ENCODE measurements around the gene COX6A1. TPM values are rescaled to one million over a fixed set of nuclear protein-coding genes. Genes with fewer than 3 reads are reported as not detected.
A peak's percentile ranks its signal among the peaks of the same experiment; 100 is the strongest.

COX6A1 gene
- total and polyA plus RNA-seq, 2 of the 13 experiments (the other 11 are each of a cell fraction or from before 2014, with no cell fraction given): 542 to 673 TPM

DNA sequence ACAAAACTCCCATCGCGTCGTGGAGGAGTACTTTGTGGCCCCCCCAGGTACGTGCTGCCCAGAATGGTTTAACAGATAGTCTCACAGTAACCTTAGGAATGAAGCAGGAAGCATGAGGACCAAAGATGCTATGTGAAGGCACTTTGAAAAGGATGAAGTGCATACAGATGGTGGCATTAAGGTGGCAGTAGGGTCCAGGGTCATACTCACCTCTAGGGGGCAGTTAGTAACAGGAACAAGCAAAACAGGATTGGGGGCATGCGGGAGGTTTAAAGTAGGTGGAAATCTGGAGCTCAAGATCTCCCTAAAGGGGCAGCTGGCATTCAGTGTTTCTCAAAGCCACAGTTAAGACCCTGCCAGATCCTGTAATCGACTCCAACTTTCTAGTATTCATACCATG lies 19.2 kb downstream of the COX6A1 start (continued):
- TF ChIP-seq, protein P1, sequence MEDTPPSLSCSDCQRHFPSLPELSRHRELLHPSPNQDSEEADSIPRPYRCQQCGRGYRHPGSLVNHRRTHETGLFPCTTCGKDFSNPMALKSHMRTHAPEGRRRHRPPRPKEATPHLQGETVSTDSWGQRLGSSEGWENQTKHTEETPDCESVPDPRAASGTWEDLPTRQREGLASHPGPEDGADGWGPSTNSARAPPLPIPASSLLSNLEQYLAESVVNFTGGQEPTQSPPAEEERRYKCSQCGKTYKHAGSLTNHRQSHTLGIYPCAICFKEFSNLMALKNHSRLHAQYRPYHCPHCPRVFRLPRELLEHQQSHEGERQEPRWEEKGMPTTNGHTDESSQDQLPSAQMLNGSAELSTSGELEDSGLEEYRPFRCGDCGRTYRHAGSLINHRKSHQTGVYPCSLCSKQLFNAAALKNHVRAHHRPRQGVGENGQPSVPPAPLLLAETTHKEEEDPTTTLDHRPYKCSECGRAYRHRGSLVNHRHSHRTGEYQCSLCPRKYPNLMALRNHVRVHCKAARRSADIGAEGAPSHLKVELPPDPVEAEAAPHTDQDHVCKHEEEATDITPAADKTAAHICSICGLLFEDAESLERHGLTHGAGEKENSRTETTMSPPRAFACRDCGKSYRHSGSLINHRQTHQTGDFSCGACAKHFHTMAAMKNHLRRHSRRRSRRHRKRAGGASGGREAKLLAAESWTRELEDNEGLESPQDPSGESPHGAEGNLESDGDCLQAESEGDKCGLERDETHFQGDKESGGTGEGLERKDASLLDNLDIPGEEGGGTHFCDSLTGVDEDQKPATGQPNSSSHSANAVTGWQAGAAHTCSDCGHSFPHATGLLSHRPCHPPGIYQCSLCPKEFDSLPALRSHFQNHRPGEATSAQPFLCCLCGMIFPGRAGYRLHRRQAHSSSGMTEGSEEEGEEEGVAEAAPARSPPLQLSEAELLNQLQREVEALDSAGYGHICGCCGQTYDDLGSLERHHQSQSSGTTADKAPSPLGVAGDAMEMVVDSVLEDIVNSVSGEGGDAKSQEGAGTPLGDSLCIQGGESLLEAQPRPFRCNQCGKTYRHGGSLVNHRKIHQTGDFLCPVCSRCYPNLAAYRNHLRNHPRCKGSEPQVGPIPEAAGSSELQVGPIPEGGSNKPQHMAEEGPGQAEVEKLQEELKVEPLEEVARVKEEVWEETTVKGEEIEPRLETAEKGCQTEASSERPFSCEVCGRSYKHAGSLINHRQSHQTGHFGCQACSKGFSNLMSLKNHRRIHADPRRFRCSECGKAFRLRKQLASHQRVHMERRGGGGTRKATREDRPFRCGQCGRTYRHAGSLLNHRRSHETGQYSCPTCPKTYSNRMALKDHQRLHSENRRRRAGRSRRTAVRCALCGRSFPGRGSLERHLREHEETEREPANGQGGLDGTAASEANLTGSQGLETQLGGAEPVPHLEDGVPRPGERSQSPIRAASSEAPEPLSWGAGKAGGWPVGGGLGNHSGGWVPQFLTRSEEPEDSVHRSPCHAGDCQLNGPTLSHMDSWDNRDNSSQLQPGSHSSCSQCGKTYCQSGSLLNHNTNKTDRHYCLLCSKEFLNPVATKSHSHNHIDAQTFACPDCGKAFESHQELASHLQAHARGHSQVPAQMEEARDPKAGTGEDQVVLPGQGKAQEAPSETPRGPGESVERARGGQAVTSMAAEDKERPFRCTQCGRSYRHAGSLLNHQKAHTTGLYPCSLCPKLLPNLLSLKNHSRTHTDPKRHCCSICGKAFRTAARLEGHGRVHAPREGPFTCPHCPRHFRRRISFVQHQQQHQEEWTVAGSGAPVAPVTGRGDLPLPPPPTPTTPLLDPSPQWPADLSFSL (CRISPR knock-in tag; IDR thresholded peaks at IDR 0.05): no peak
- TF ChIP-seq DNMT1 (CRISPR knock-in tag; IDR thresholded peaks at IDR 0.05) (no peak), POLR2A (IDR thresholded peaks at IDR 0.05; ENCODE audit: insufficient read depth in 1 of 2, low read depth in 2 of 2, low read length in 2 of 2) (0 out of 4 replicates have a peak, but pooled peaks of 1 of the 2 experiments have one; percentile 23), ZNF33B (CRISPR knock-in tag; IDR thresholded peaks at IDR 0.05) (no peak), TEAD3 (CRISPR knock-in tag; optimal IDR thresholded peaks at IDR 0.05; ENCODE audit: borderline replicate concordance) (peak; percentile 24), AGO1 (IDR thresholded peaks at IDR 0.05; ENCODE audit: low read depth, low read length, poor library complexity, severe bottlenecking) (no peak), MXD3 (CRISPR knock-in tag; IDR thresholded peaks at IDR 0.05) (no peak), FOXA1 (IDR thresholded peaks at IDR 0.05) (no peak), FOXA1 (CRISPR knock-in tag; IDR thresholded peaks at IDR 0.05) (no peak), ZFAT (CRISPR knock-in tag; conservative IDR thresholded peaks at IDR 0.05) (no peak), PAX8 (CRISPR knock-in tag; IDR thresholded peaks at IDR 0.05; ENCODE audit: borderline replicate concordance) (no peak), ZMYM4 (CRISPR knock-in tag; IDR thresholded peaks at IDR 0.05) (no peak), PHF21A (CRISPR knock-in tag; IDR thresholded peaks at IDR 0.05) (no peak), STAG1 (CRISPR knock-in tag; IDR thresholded peaks at IDR 0.05) (peak; percentile 40), CCDC6 (CRISPR knock-in tag; IDR thresholded peaks at IDR 0.05) (no peak), ZNF20 (CRISPR knock-in tag; IDR thresholded peaks at IDR 0.05) (no peak), PATZ1 (CRISPR knock-in tag; IDR thresholded peaks at IDR 0.05) (no peak)
- TF ChIP-seq, protein P2, sequence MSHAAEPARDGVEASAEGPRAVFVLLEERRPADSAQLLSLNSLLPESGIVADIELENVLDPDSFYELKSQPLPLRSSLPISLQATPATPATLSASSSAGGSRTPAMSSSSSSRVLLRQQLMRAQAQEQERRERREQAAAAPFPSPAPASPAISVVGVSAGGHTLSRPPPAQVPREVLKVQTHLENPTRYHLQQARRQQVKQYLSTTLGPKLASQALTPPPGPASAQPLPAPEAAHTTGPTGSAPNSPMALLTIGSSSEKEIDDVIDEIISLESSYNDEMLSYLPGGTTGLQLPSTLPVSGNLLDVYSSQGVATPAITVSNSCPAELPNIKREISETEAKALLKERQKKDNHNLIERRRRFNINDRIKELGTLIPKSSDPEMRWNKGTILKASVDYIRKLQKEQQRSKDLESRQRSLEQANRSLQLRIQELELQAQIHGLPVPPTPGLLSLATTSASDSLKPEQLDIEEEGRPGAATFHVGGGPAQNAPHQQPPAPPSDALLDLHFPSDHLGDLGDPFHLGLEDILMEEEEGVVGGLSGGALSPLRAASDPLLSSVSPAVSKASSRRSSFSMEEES (CRISPR knock-in tag; IDR thresholded peaks at IDR 0.05): no peak
- TF ChIP-seq, protein P3, sequence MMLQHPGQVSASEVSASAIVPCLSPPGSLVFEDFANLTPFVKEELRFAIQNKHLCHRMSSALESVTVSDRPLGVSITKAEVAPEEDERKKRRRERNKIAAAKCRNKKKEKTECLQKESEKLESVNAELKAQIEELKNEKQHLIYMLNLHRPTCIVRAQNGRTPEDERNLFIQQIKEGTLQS (CRISPR knock-in tag; IDR thresholded peaks at IDR 0.05): no peak
- TF ChIP-seq, protein P4, sequence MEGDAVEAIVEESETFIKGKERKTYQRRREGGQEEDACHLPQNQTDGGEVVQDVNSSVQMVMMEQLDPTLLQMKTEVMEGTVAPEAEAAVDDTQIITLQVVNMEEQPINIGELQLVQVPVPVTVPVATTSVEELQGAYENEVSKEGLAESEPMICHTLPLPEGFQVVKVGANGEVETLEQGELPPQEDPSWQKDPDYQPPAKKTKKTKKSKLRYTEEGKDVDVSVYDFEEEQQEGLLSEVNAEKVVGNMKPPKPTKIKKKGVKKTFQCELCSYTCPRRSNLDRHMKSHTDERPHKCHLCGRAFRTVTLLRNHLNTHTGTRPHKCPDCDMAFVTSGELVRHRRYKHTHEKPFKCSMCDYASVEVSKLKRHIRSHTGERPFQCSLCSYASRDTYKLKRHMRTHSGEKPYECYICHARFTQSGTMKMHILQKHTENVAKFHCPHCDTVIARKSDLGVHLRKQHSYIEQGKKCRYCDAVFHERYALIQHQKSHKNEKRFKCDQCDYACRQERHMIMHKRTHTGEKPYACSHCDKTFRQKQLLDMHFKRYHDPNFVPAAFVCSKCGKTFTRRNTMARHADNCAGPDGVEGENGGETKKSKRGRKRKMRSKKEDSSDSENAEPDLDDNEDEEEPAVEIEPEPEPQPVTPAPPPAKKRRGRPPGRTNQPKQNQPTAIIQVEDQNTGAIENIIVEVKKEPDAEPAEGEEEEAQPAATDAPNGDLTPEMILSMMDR (CRISPR knock-in tag; IDR thresholded peaks at IDR 0.05): peak; percentile 52

Data from HepG2 (cell line).